ENCODE data around the gene CITED2. TPM values are rescaled to one million over a fixed set of nuclear protein-coding genes. Genes with fewer than 3 reads are reported as not detected.

The CITED2 gene
- total RNA-seq, 1 experiment from 2014 or later, result 63.4 TPM

GRCh38 chr6:139375226-139376016 lies 973 bp upstream of the CITED2 start (continued):
- peak; percentile 20; the same call in 1 of the 2 replicates for TF ChIP-seq ARID4B (CRISPR knock-in tag; IDR thresholded peaks at IDR 0.05; ENCODE audit: borderline replicate concordance)
- TF ChIP-seq HMGXB4 (CRISPR knock-in tag; IDR thresholded peaks at IDR 0.05), result 0 out of 2 replicates have a peak, but pooled peaks have one; percentile 32
- TF ChIP-seq OVOL2 (CRISPR knock-in tag; IDR thresholded peaks at IDR 0.05; ENCODE audit: borderline replicate concordance), result no peak
- TF ChIP-seq JUN (CRISPR knock-in tag; IDR thresholded peaks at IDR 0.05), result no peak
- no peak for TF ChIP-seq ERG (CRISPR knock-in tag; IDR thresholded peaks at IDR 0.05)
- TF ChIP-seq ATF3 (CRISPR knock-in tag; conservative IDR thresholded peaks at IDR 0.05), result no peak
- TF ChIP-seq E2F4 (CRISPR knock-in tag; IDR thresholded peaks at IDR 0.05; ENCODE audit: borderline replicate concordance, low read depth), result no peak
- TF ChIP-seq SOX15 (CRISPR knock-in tag; IDR thresholded peaks at IDR 0.05), result no peak
- no peak for TF ChIP-seq ZNF396 (CRISPR knock-in tag; IDR thresholded peaks at IDR 0.05; ENCODE audit: borderline replicate concordance)
- TF ChIP-seq HMGA2 (CRISPR knock-in tag; IDR thresholded peaks at IDR 0.05), result no peak
- TF ChIP-seq ZNF138 (CRISPR knock-in tag; conservative IDR thresholded peaks at IDR 0.05), result no peak
- TF ChIP-seq TEAD1 (CRISPR knock-in tag; IDR thresholded peaks at IDR 0.05), result peak; percentile 73; the same call in 1 of the 2 replicates

- H3K4me1 Mint-ChIP-seq, result peaks cover 47% of the 10 kb centered on the region
- ChIA-PET POLR2A (interaction anchor here (0.5 to 3.4 kb wide), 18 partner anchors 10 to 609 kb away, joined by 3 to 27 read pairs (median 5); no protein-coding TSS in a partner anchor), CTCF (interaction anchor here (0.7 to 3.4 kb wide), 8 partner anchors 10 to 1067 kb away, joined by 3 to 13 read pairs (median 4); no protein-coding TSS in a partner anchor)
- peaks cover 25% of the 10 kb centered on the region for H3K36me3 Mint-ChIP-seq
- TF ChIP-seq ELF4 (CRISPR knock-in tag; IDR thresholded peaks at IDR 0.05; ENCODE audit: low read depth) (0 out of 2 replicates have a peak, but pooled peaks have one; percentile 7), ZNF219 (CRISPR knock-in tag; IDR thresholded peaks at IDR 0.05; ENCODE audit: borderline replicate concordance) (no peak), NR3C1 (CRISPR knock-in tag; conservative IDR thresholded peaks at IDR 0.05; ENCODE audit: low read depth) (no peak), ATF2 (CRISPR knock-in tag; IDR thresholded peaks at IDR 0.05; ENCODE audit: borderline replicate concordance, low read depth) (no peak), PREB (CRISPR knock-in tag; IDR thresholded peaks at IDR 0.05; ENCODE audit: borderline replicate concordance) (peak; percentile 53; the same call in 1 of the 2 replicates)
- DNase-seq (ENCODE audit: low spot score), result no peak
- no peak for ATAC-seq
- peak overlapping the region; percentile 97 for H3K4me3 Mint-ChIP-seq
- H3K9me3 Mint-ChIP-seq, result peaks cover 7% of the 10 kb centered on the region
- peak overlapping the region; percentile 99 for H3K27ac Mint-ChIP-seq
- H3K27me3 Mint-ChIP-seq (ENCODE audit: low read depth), result no peaks in the 10 kb centered on the region
These were observed 506 bp downstream of the CITED2 start for GRCh38 chr6:139373928-139374356.

Data from WTC11 (cell line).